IMR-90 (cell line): ENCODE measurements around the gene RGS16. TPM values are rescaled to one million over a fixed set of nuclear protein-coding genes. Genes with fewer than 3 reads are reported as not detected.

Experiments
- ATAC-seq: fragments of 200-7000 bp; cut with Tn5 transposase; 2 replicates; pipeline ENCODE4 v1.9.1; 2020; ENCODE audit warnings: low read depth, mild to moderate bottlenecking, moderate library complexity
- BruUV-seq: library from RNA; stranded (reverse); fragments of 400-500 nt; replicated peaks from 2 replicates; lab custom pipeline; 2021; lab: Mats Ljungman, UMichigan
- CTCF ChIA-PET: fragments of 300-600 bp; formaldehyde crosslinking; extraction: SDS; loops from one replicate; lab custom pipeline; 2021; ENCODE audit warnings: antibody characterized with exemption; lab: Yijun Ruan, JAX
- POLR2A ChIA-PET: fragments of 300-600 bp; sonication (Branson Sonifier 250); formaldehyde crosslinking; loops from one replicate; lab custom pipeline; 2022; ENCODE audit warnings: antibody characterized with exemption; ENCODE audit not compliant: unreplicated experiment; lab: Charles Lee
- DNase-seq: peaks from one replicate; pipeline ENCODE4 v3.0.0; 2013
- H2AFZ ChIP-seq: replicated peaks from 2 replicates; pipeline ENCODE3; 2013; ENCODE audit warnings: low read length, mild to moderate bottlenecking; ENCODE audit not compliant: poor library complexity
- H2AK5ac ChIP-seq: 2 replicates; pipeline ENCODE4 v1.6.1; 2013; ENCODE audit warnings: low read depth, low read length, inconsistent platforms
- H2AK9ac ChIP-seq: replicated peaks from 2 replicates; pipeline ENCODE3; 2013; ENCODE audit warnings: mild to moderate bottlenecking, low read depth, low read length, moderate library complexity; ENCODE audit not compliant: poor library complexity
- H2BK120ac ChIP-seq: 2 replicates; pipeline ENCODE4 v1.6.1; 2013; ENCODE audit warnings: low read depth, low read length, inconsistent platforms
- H2BK15ac ChIP-seq: 3 replicates; pipeline ENCODE4 v1.6.1; 2013; ENCODE audit warnings: low read depth, low read length, inconsistent platforms
- H2BK20ac ChIP-seq: 2 replicates; pipeline ENCODE4 v1.6.1; 2013; ENCODE audit warnings: low read depth, mild to moderate bottlenecking, inconsistent platforms, low read length, moderate library complexity
- H2BK5ac ChIP-seq: 2 replicates; pipeline ENCODE4 v1.6.1; 2013; ENCODE audit warnings: mild to moderate bottlenecking, low read depth, low read length, inconsistent platforms; ENCODE audit not compliant: poor library complexity, severe bottlenecking
- H3K14ac ChIP-seq: replicated peaks from 2 replicates; pipeline ENCODE4 v1.6.1; 2013; ENCODE audit warnings: low read depth, low read length, inconsistent platforms
- H3K18ac ChIP-seq: 2 replicates; pipeline ENCODE4 v1.6.1; 2013; ENCODE audit warnings: low read depth, low read length, control low read depth
- H3K23ac ChIP-seq: 2 replicates; pipeline ENCODE4 v1.6.1; 2013; ENCODE audit warnings: low read depth, low read length, inconsistent platforms
- H3K27ac ChIP-seq: 2 replicates; pipeline ENCODE4 v1.5.1; 2013; ENCODE audit warnings: mild to moderate bottlenecking, control low read depth, low read length; ENCODE audit not compliant: insufficient read depth
- H3K27me3 ChIP-seq: 2 replicates; pipeline ENCODE4 v1.6.1; 2013; ENCODE audit warnings: low read length; ENCODE audit not compliant: control insufficient read depth, insufficient read depth
- H3K36me3 ChIP-seq: 2 replicates; pipeline ENCODE4 v1.6.1; 2013; ENCODE audit warnings: low read length, mixed read lengths; ENCODE audit not compliant: control insufficient read depth, insufficient read depth
- H3K4ac ChIP-seq: 2 replicates; pipeline ENCODE4 v1.6.1; 2013; ENCODE audit warnings: low read depth, low read length, inconsistent platforms
- H3K4me1 ChIP-seq: 2 replicates; pipeline ENCODE4 v1.6.1; 2013; ENCODE audit warnings: low read length, mixed read lengths; ENCODE audit not compliant: control insufficient read depth, insufficient read depth
- H3K4me2 ChIP-seq: 2 replicates; pipeline ENCODE4 v1.6.1; 2013; ENCODE audit warnings: low read depth, mild to moderate bottlenecking, control low read depth, low read length, moderate library complexity
- H3K4me3 ChIP-seq: 2 replicates; pipeline ENCODE4 v1.5.1; 2013; ENCODE audit warnings: low read depth, mild to moderate bottlenecking, control low read depth, low read length, moderate library complexity; ENCODE audit not compliant: insufficient read depth
- H3K56ac ChIP-seq: 2 replicates; pipeline ENCODE4 v1.6.1; 2013; ENCODE audit warnings: low read length, inconsistent platforms; ENCODE audit not compliant: insufficient read depth; ENCODE audit errors: extremely low read depth
- H3K79me1 ChIP-seq, 2 experiments: 2 replicates each; pipeline ENCODE4 v1.6.1; 2013; ENCODE audit warnings: low read length in 2 of 2, inconsistent platforms in 1 of 2, low read depth in 1 of 2
- H3K9ac ChIP-seq: 2 replicates; pipeline ENCODE4 v1.6.1; 2013; ENCODE audit warnings: low read depth, low read length, control low read depth
- H3K9me1 ChIP-seq: 2 replicates; pipeline ENCODE4 v1.6.1; 2013; ENCODE audit warnings: low read length, inconsistent platforms; ENCODE audit not compliant: insufficient read depth
- H3K9me3 ChIP-seq: 2 replicates; pipeline ENCODE4 v1.6.1; 2013; ENCODE audit warnings: low read length; ENCODE audit not compliant: control insufficient read depth, insufficient read depth
- H4K20me1 ChIP-seq: 2 replicates; pipeline ENCODE4 v1.6.1; 2013; ENCODE audit warnings: low read length, inconsistent platforms; ENCODE audit not compliant: insufficient read depth
- H4K5ac ChIP-seq: 2 replicates; pipeline ENCODE4 v1.6.1; 2013; ENCODE audit warnings: mild to moderate bottlenecking, low read depth, low read length, control low read depth
- H4K8ac ChIP-seq, 2 experiments: 2 replicates each; pipeline ENCODE4 v1.6.1; 2013; ENCODE audit warnings: low read depth in 2 of 2, low read length in 2 of 2, control low read depth in 1 of 2, inconsistent platforms in 1 of 2
- H4K91ac ChIP-seq: 2 replicates; pipeline ENCODE4 v1.6.1; 2013; ENCODE audit warnings: low read depth, low read length, inconsistent platforms; ENCODE audit not compliant: insufficient read depth
- BHLHE40 ChIP-seq: fragments of 150-350 bp; IDR thresholded peaks from 2 replicates; pipeline ENCODE4 v1.6.1; 2016; ENCODE audit warnings: mild to moderate bottlenecking, low read depth, low read length
- CEBPB ChIP-seq: IDR thresholded peaks from 2 replicates; pipeline ENCODE4 v1.6.1; 2012; ENCODE audit warnings: low read depth, low read length, improper control_type of control experiment
- CHD1 ChIP-seq: IDR thresholded peaks from 2 replicates; pipeline ENCODE4 v1.6.1; 2012; ENCODE audit warnings: low read depth, low read length, improper control_type of control experiment
- ELK1 ChIP-seq: fragments of 150-350 bp; IDR thresholded peaks from 2 replicates; pipeline ENCODE4 v1.6.1; 2016; ENCODE audit warnings: low read depth, mild to moderate bottlenecking, low read length, moderate library complexity, borderline replicate concordance
- MAZ ChIP-seq: IDR thresholded peaks from 2 replicates; pipeline ENCODE4 v1.6.1; 2012; ENCODE audit warnings: low read depth, mild to moderate bottlenecking, low read length, improper control_type of control experiment, moderate library complexity, borderline replicate concordance
- MXI1 ChIP-seq: IDR thresholded peaks from 2 replicates; pipeline ENCODE4 v1.6.1; 2012; ENCODE audit warnings: low read depth, mild to moderate bottlenecking, low read length, moderate library complexity, borderline replicate concordance
- RAD21 ChIP-seq: IDR thresholded peaks from 2 replicates; pipeline ENCODE4 v1.6.1; 2012; ENCODE audit warnings: low read length, improper control_type of control experiment
- USF2 ChIP-seq: fragments of 150-350 bp; IDR thresholded peaks from 2 replicates; pipeline ENCODE4 v1.6.1; 2017; ENCODE audit warnings: mild to moderate bottlenecking, antibody characterized with exemption, low read length, low read depth
- WGBS, 2 experiments: methylation state at CpG; one replicate each; pipeline versions ENCODE4 v1.1.5 to v1.1.7; 2013; ENCODE audit warnings: missing lambda C conversion rate in 2 of 2; ENCODE audit not compliant: insufficient read length in 1 of 2; ENCODE audit errors: extremely low coverage in 2 of 2; 5-methylcytosine and 5-hydroxymethylcytosine counted together
- dilution Hi-C: fragments of 300-500 bp; cut with HindIII; formaldehyde crosslinking; loops from one replicate; pipeline ENCODE4 v1.14.3; 2018; ENCODE audit warnings: low sequenced_read_pairs; ENCODE audit not compliant: unreplicated experiment
- in situ Hi-C: fragments of 300-500 bp; cut with MboI; formaldehyde crosslinking; loops from 3 replicates; pipeline ENCODE4 v1.14.3; 2019; ENCODE audit warnings: low sequenced_read_pairs, inconsistent platforms, mixed read lengths
- intact Hi-C: fragments of 100-400 bp; cut with micrococcal nuclease; formaldehyde crosslinking; loops from 2 replicates; pipeline ENCODE4 v1.10.0; 2022
- polyA plus RNA-seq, 3 experiments: library from polyadenylated mRNA; depleted of rRNA; stranded (reverse); fragments of >200 nt; gene quantifications; 2 replicates each; pipeline ENCODE4 v1.2.3, GENCODE V29; 2012; ENCODE audit warnings: low replicate concordance in 1 of 3
- total RNA-seq: library from RNA; depleted of rRNA; stranded (reverse); fragments of >200 nt; gene quantifications from 2 replicates; pipeline ENCODE4 v1.2.3, GENCODE V29; 2012

RGS16 gene
- total and polyA plus RNA-seq, 2 of the 4 experiments (the other 2 are of a cell fraction), result 0.15 to 0.18 TPM

GRCh38 chr1:182569939-182570610, 34.1 kb downstream of the RGS16 start:
- H2AK9ac ChIP-seq, result no peak overlapping the region
- dilution Hi-C loops, result no loop called here
- no peak overlapping the region for H2BK120ac ChIP-seq
- H2AFZ ChIP-seq, result no peak overlapping the region
- no peaks in the 10 kb centered on the region for H3K9me1 ChIP-seq
- no peak overlapping the region for H3K4me3 ChIP-seq
- no peak overlapping the region for H4K91ac ChIP-seq
- no peak overlapping the region for H2BK20ac ChIP-seq
- no peak overlapping the region for H4K5ac ChIP-seq
- H3K27ac ChIP-seq, result no peak overlapping the region
- TF ChIP-seq BHLHE40, result no peak
- no peak for TF ChIP-seq ELK1
- TF ChIP-seq USF2, result no peak
- no peak for TF ChIP-seq MAZ
- no peak for TF ChIP-seq CEBPB
- TF ChIP-seq RAD21, result no peak
- TF ChIP-seq CHD1, result no peak
- TF ChIP-seq MXI1, result no peak
- ChIA-PET POLR2A (no interaction called here), CTCF (no interaction called here)
- DNase-seq (no peak), ATAC-seq (no peak)
- no peak overlapping the region for H3K4me2 ChIP-seq
- intact Hi-C loops, result no loop called here
- no peak overlapping the region for H3K56ac ChIP-seq
- no peak overlapping the region for H3K14ac ChIP-seq
- WGBS, 2 experiments, result 61 to 100% methylated on average over 1 to 3 of the region's 6 CpGs
- H2AK5ac ChIP-seq, result no peak overlapping the region
- in situ Hi-C loops, result no loop called here
- no peak overlapping the region for H3K9ac ChIP-seq
- H2BK5ac ChIP-seq, result no peak overlapping the region
- H3K9me3 ChIP-seq, result no peaks in the 10 kb centered on the region
- no peaks in the 10 kb centered on the region for H3K27me3 ChIP-seq
- no peak overlapping the region for H3K18ac ChIP-seq
- no peak overlapping the region for H3K4ac ChIP-seq
- H3K4me1 ChIP-seq, result no peaks in the 10 kb centered on the region
- no peak overlapping the region for H2BK15ac ChIP-seq
- H3K79me1 ChIP-seq, result no peaks in the 10 kb centered on the region
- no peak overlapping the region for H3K23ac ChIP-seq
- peaks cover 3% of the 10 kb centered on the region; the same call in 1 of the 2 replicates for H3K36me3 ChIP-seq
- BruUV-seq, result no TSS peak
- no peak overlapping the region for H4K8ac ChIP-seq
- H4K20me1 ChIP-seq, result no peaks in the 10 kb centered on the region
